ENCODE data around the gene ADIPOR1.
A peak's percentile ranks its signal among the peaks of the same experiment; 100 is the strongest.
"Not testable (repeated sequence)": the region's sequence is repeated elsewhere in the genome, so short reads cannot be mapped to it uniquely, and the experiment has no call there.

ADIPOR1 gene

GRCh38 chr1:202941372-202941771 is 16.7 kb downstream of the ADIPOR1 start:
- Histone ChIP-seq H3K9ac (ENCODE audit: low read depth in 1 of 2, low read length in 2 of 2) (no peak overlapping the region), H3K4me3 (ENCODE audit: low read depth in 1 of 2, low read length in 2 of 2) (no peak overlapping the region), H3K9me3 (ENCODE audit: control insufficient read depth in 1 of 2, low read length in 2 of 2) (no peaks in the 10 kb centered on the region), H3K27ac (ENCODE audit: low read depth, low read length) (no peak overlapping the region), H3K27me3 (ENCODE audit: control insufficient read depth in 1 of 2, insufficient read depth in 2 of 2, low read length in 2 of 2) (no peaks in the 10 kb centered on the region), H3K4me1 (ENCODE audit: control insufficient read depth in 1 of 2, insufficient read depth in 2 of 2, low read length in 2 of 2) (no peaks in the 10 kb centered on the region), H3K36me3 (ENCODE audit: control insufficient read depth in 1 of 2, insufficient read depth in 2 of 2, low read length in 2 of 2) (peaks cover 33 to 57% of the 10 kb centered on the region in 2 donors)

GRCh38 chr1:202940561-202940960 is 17.6 kb downstream of the ADIPOR1 start:
- Histone ChIP-seq H3K27ac (ENCODE audit: low read depth, low read length) (no peak overlapping the region), H3K9me3 (ENCODE audit: control insufficient read depth in 1 of 2, low read length in 2 of 2) (no peaks in the 10 kb centered on the region)

GRCh38 chr1:202938287-202938925 is 19.7 kb downstream of the ADIPOR1 start:
- Histone ChIP-seq H3K4me3 (ENCODE audit: low read depth in 1 of 2, low read length in 2 of 2) (no peak overlapping the region), H3K27me3 (ENCODE audit: control insufficient read depth in 1 of 2, insufficient read depth in 2 of 2, low read length in 2 of 2) (no peaks in the 10 kb centered on the region), H3K4me1 (ENCODE audit: control insufficient read depth in 1 of 2, insufficient read depth in 2 of 2, low read length in 2 of 2) (no peaks in the 10 kb centered on the region), H3K9me3 (ENCODE audit: control insufficient read depth in 1 of 2, low read length in 2 of 2) (no peaks in the 10 kb centered on the region), H3K27ac (ENCODE audit: low read depth, low read length) (no peak overlapping the region), H3K9ac (ENCODE audit: low read depth in 1 of 2, low read length in 2 of 2) (no peak overlapping the region), H3K36me3 (ENCODE audit: control insufficient read depth in 1 of 2, insufficient read depth in 2 of 2, low read length in 2 of 2) (peaks cover 11 to 28% of the 10 kb centered on the region in 2 donors)

More at GRCh38 chr1:202940561-202940960, 17.6 kb downstream of the ADIPOR1 start:
- Histone ChIP-seq H3K9ac (ENCODE audit: low read depth in 1 of 2, low read length in 2 of 2) (no peak overlapping the region), H3K4me1 (ENCODE audit: control insufficient read depth in 1 of 2, insufficient read depth in 2 of 2, low read length in 2 of 2) (no peaks in the 10 kb centered on the region), H3K4me3 (ENCODE audit: low read depth in 1 of 2, low read length in 2 of 2) (no peak overlapping the region), H3K27me3 (ENCODE audit: control insufficient read depth in 1 of 2, insufficient read depth in 2 of 2, low read length in 2 of 2) (no peaks in the 10 kb centered on the region), H3K36me3 (ENCODE audit: control insufficient read depth in 1 of 2, insufficient read depth in 2 of 2, low read length in 2 of 2) (peaks cover 29 to 49% of the 10 kb centered on the region in 2 donors)

GRCh38 chr1:202936409-202936808 is 21.7 kb downstream of the ADIPOR1 start:
- H3K4me3 ChIP-seq (ENCODE audit: low read depth in 1 of 2, low read length in 2 of 2); H3K27me3 ChIP-seq (ENCODE audit: control insufficient read depth in 1 of 2, insufficient read depth in 2 of 2, low read length in 2 of 2); H3K27ac ChIP-seq (ENCODE audit: low read depth, low read length); H3K9me3 ChIP-seq (ENCODE audit: control insufficient read depth in 1 of 2, low read length in 2 of 2); H3K4me1 ChIP-seq (ENCODE audit: control insufficient read depth in 1 of 2, insufficient read depth in 2 of 2, low read length in 2 of 2); H3K9ac ChIP-seq (ENCODE audit: low read depth in 1 of 2, low read length in 2 of 2): not testable (repeated sequence)
- peaks cover 0 to 12% of the 10 kb centered on the region in 2 donors for H3K36me3 ChIP-seq (ENCODE audit: control insufficient read depth in 1 of 2, insufficient read depth in 2 of 2, low read length in 2 of 2)

- H3K27me3 ChIP-seq (ENCODE audit: control insufficient read depth in 1 of 2, insufficient read depth in 2 of 2, low read length in 2 of 2) = no peaks in the 10 kb centered on the region
- H3K9me3 ChIP-seq (ENCODE audit: control insufficient read depth in 1 of 2, low read length in 2 of 2) = no peaks in the 10 kb centered on the region
- no peak overlapping the region for H3K9ac ChIP-seq (ENCODE audit: low read depth in 1 of 2, low read length in 2 of 2)
- H3K4me3 ChIP-seq (ENCODE audit: low read depth in 1 of 2, low read length in 2 of 2) = no peak overlapping the region
- H3K4me1 ChIP-seq (ENCODE audit: control insufficient read depth in 1 of 2, insufficient read depth in 2 of 2, low read length in 2 of 2) = no peaks in the 10 kb centered on the region
- H3K27ac ChIP-seq (ENCODE audit: low read depth, low read length) = no peak overlapping the region
- peaks cover 0 to 6% of the 10 kb centered on the region in 2 donors for H3K36me3 ChIP-seq (ENCODE audit: control insufficient read depth in 1 of 2, insufficient read depth in 2 of 2, low read length in 2 of 2)
Observed at GRCh38 chr1:202935844-202936243, 22.3 kb downstream of the ADIPOR1 start.

GRCh38 chr1:202934755-202935154 is 23.4 kb downstream of the ADIPOR1 start:
- H3K27ac ChIP-seq (ENCODE audit: low read depth, low read length) = no peak overlapping the region
- H3K36me3 ChIP-seq (ENCODE audit: control insufficient read depth in 1 of 2, insufficient read depth in 2 of 2, low read length in 2 of 2) = no peaks in the 10 kb centered on the region
- no peaks in the 10 kb centered on the region for H3K27me3 ChIP-seq (ENCODE audit: control insufficient read depth in 1 of 2, insufficient read depth in 2 of 2, low read length in 2 of 2)
- H3K9me3 ChIP-seq (ENCODE audit: control insufficient read depth in 1 of 2, low read length in 2 of 2) = no peaks in the 10 kb centered on the region
- H3K4me1 ChIP-seq (ENCODE audit: control insufficient read depth in 1 of 2, insufficient read depth in 2 of 2, low read length in 2 of 2) = no peaks in the 10 kb centered on the region
- H3K4me3 ChIP-seq (ENCODE audit: low read depth in 1 of 2, low read length in 2 of 2) = no peak overlapping the region
- no peak overlapping the region for H3K9ac ChIP-seq (ENCODE audit: low read depth in 1 of 2, low read length in 2 of 2)

- no peak overlapping the region for H3K27ac ChIP-seq (ENCODE audit: low read depth, low read length)
- H3K4me3 ChIP-seq (ENCODE audit: low read depth in 1 of 2, low read length in 2 of 2) = no peak overlapping the region
- no peaks in the 10 kb centered on the region for H3K9me3 ChIP-seq (ENCODE audit: control insufficient read depth in 1 of 2, low read length in 2 of 2)
- H3K36me3 ChIP-seq (ENCODE audit: control insufficient read depth in 1 of 2, insufficient read depth in 2 of 2, low read length in 2 of 2) = no peaks in the 10 kb centered on the region
- no peak overlapping the region for H3K9ac ChIP-seq (ENCODE audit: low read depth in 1 of 2, low read length in 2 of 2)
- no peaks in the 10 kb centered on the region for H3K27me3 ChIP-seq (ENCODE audit: control insufficient read depth in 1 of 2, insufficient read depth in 2 of 2, low read length in 2 of 2)
- H3K4me1 ChIP-seq (ENCODE audit: control insufficient read depth in 1 of 2, insufficient read depth in 2 of 2, low read length in 2 of 2) = no peaks in the 10 kb centered on the region
Observed at GRCh38 chr1:202932476-202932875, 25.6 kb downstream of the ADIPOR1 start.

GRCh38 chr1:202926581-202927491 is 31.3 kb downstream of the ADIPOR1 start, which contains the start of gene KLHL12:
Gene KLHL12, minus strand, starts transcription at chr1:202927234. Its CDS starts 2,072 bp downstream, at chr1:202925162.
- Histone ChIP-seq H3K27ac (ENCODE audit: low read depth, low read length) (peak within 1 kb of the TSS; percentile 96), H3K36me3 (ENCODE audit: control insufficient read depth in 1 of 2, insufficient read depth in 2 of 2, low read length in 2 of 2) (peaks cover 3 to 6% of the 10 kb centered on the region in 2 donors), H3K4me3 (ENCODE audit: low read depth in 1 of 2, low read length in 2 of 2) (peak within 1 kb of the TSS; percentile 82 to 98), H3K27me3 (ENCODE audit: control insufficient read depth in 1 of 2, insufficient read depth in 2 of 2, low read length in 2 of 2) (no peaks in the 10 kb centered on the region), H3K9me3 (ENCODE audit: control insufficient read depth in 1 of 2, low read length in 2 of 2) (no peaks in the 10 kb centered on the region), H3K9ac (ENCODE audit: low read depth in 1 of 2, low read length in 2 of 2) (peak within 1 kb of the TSS; percentile 97), H3K4me1 (ENCODE audit: control insufficient read depth in 1 of 2, insufficient read depth in 2 of 2, low read length in 2 of 2) (peaks cover 6 to 12% of the 10 kb centered on the region in 2 donors)

- no peaks in the 10 kb centered on the region for H3K27me3 ChIP-seq (ENCODE audit: control insufficient read depth in 1 of 2, insufficient read depth in 2 of 2, low read length in 2 of 2)
- H3K9ac ChIP-seq (ENCODE audit: low read depth in 1 of 2, low read length in 2 of 2) = no peak overlapping the region
- no peak overlapping the region for H3K4me3 ChIP-seq (ENCODE audit: low read depth in 1 of 2, low read length in 2 of 2)
- H3K4me1 ChIP-seq (ENCODE audit: control insufficient read depth in 1 of 2, insufficient read depth in 2 of 2, low read length in 2 of 2) = peaks cover 6 to 12% of the 10 kb centered on the region in 2 donors
- no peaks in the 10 kb centered on the region for H3K9me3 ChIP-seq (ENCODE audit: control insufficient read depth in 1 of 2, low read length in 2 of 2)
- peaks cover 11 to 15% of the 10 kb centered on the region in 2 donors for H3K36me3 ChIP-seq (ENCODE audit: control insufficient read depth in 1 of 2, insufficient read depth in 2 of 2, low read length in 2 of 2)
- no peak overlapping the region for H3K27ac ChIP-seq (ENCODE audit: low read depth, low read length)
Observed at GRCh38 chr1:202923533-202923932, 34.6 kb downstream of the ADIPOR1 start.

- Histone ChIP-seq H3K9ac (ENCODE audit: low read depth in 1 of 2, low read length in 2 of 2) (no peak overlapping the region), H3K4me1 (ENCODE audit: control insufficient read depth in 1 of 2, insufficient read depth in 2 of 2, low read length in 2 of 2) (peaks cover 0 to 4% of the 10 kb centered on the region in 2 donors), H3K36me3 (ENCODE audit: control insufficient read depth in 1 of 2, insufficient read depth in 2 of 2, low read length in 2 of 2) (peaks cover 32 to 52% of the 10 kb centered on the region in 2 donors), H3K4me3 (ENCODE audit: low read depth in 1 of 2, low read length in 2 of 2) (no peak overlapping the region), H3K9me3 (ENCODE audit: control insufficient read depth in 1 of 2, low read length in 2 of 2) (no peaks in the 10 kb centered on the region), H3K27me3 (ENCODE audit: control insufficient read depth in 1 of 2, insufficient read depth in 2 of 2, low read length in 2 of 2) (no peaks in the 10 kb centered on the region), H3K27ac (ENCODE audit: low read depth, low read length) (no peak overlapping the region)
Observed at GRCh38 chr1:202919615-202920014, 38.5 kb downstream of the ADIPOR1 start.

All from duodenal mucosa (tissue), 2 donors.